ENCODE results near the gene PPP1R3D. TPM values are rescaled to one million over a fixed set of nuclear protein-coding genes. Genes with fewer than 3 reads are reported as not detected.

PPP1R3D gene
- total RNA-seq, 1 experiment from 2014 or later: 2.4 TPM

- H3K4me3 Mint-ChIP-seq (ENCODE audit: unreplicated experiment): peak overlapping the region; percentile 14
- POLR2A ChIA-PET: no interaction called here
- peaks cover 12% of the 10 kb centered on the region for H3K27me3 Mint-ChIP-seq (ENCODE audit: insufficient read depth, unreplicated experiment)
- no peak for TF ChIP-seq CTCF (IDR thresholded peaks at IDR 0.05; ENCODE audit: unreplicated experiment)
- no peak for DNase-seq (ENCODE audit: unreplicated experiment)
- H3K27ac Mint-ChIP-seq (ENCODE audit: low read depth, unreplicated experiment): no peak overlapping the region
- H3K36me3 Mint-ChIP-seq (ENCODE audit: insufficient read depth, unreplicated experiment): no peaks in the 10 kb centered on the region
- intact Hi-C loops (cut with micrococcal nuclease): no loop called here
- no TSS peak for BruUV-seq (replicated peaks)
- CTCF ChIA-PET: interaction anchor here (0.5 to 2.2 kb wide), 2 partner anchors 39 to 91 kb away, joined by 3 to 14 read pairs; no protein-coding TSS in a partner anchor
- H3K4me1 Mint-ChIP-seq (ENCODE audit: insufficient read depth, unreplicated experiment): peaks cover 5% of the 10 kb centered on the region
- H3K9me3 Mint-ChIP-seq (ENCODE audit: unreplicated experiment): no peaks in the 10 kb centered on the region
Measured at GRCh38 chr20:59932616-59933295, 7.3 kb downstream of the PPP1R3D start.

- no peak for DNase-seq (ENCODE audit: unreplicated experiment)
- BruUV-seq (replicated peaks): no TSS peak
- POLR2A ChIA-PET: interaction anchor here (1.5 kb wide), 1 partner anchor 9 kb away, joined by 13 read pairs; the partner anchor contains the start of genes FAM217B and PPP1R3D
- H3K4me1 Mint-ChIP-seq (ENCODE audit: insufficient read depth, unreplicated experiment): no peaks in the 10 kb centered on the region
- CTCF ChIA-PET: interaction anchor here (0.5 to 1.1 kb wide), 2 partner anchors 8 to 92 kb away, joined by 3 to 4 read pairs; partner anchors contain the start of genes FAM217B and PPP1R3D
- peak overlapping the region; percentile 14 for H3K4me3 Mint-ChIP-seq (ENCODE audit: unreplicated experiment)
- no peak overlapping the region for H3K27ac Mint-ChIP-seq (ENCODE audit: low read depth, unreplicated experiment)
- no peak for TF ChIP-seq CTCF (IDR thresholded peaks at IDR 0.05; ENCODE audit: unreplicated experiment)
- intact Hi-C loops (cut with micrococcal nuclease): no loop called here
- H3K27me3 Mint-ChIP-seq (ENCODE audit: insufficient read depth, unreplicated experiment): peaks cover 12% of the 10 kb centered on the region
- H3K36me3 Mint-ChIP-seq (ENCODE audit: insufficient read depth, unreplicated experiment): no peaks in the 10 kb centered on the region
- H3K9me3 Mint-ChIP-seq (ENCODE audit: unreplicated experiment): no peaks in the 10 kb centered on the region
Measured at GRCh38 chr20:59931511-59932312, 8.4 kb downstream of the PPP1R3D start.

- Mint-ChIP-seq H3K27me3 (ENCODE audit: insufficient read depth, unreplicated experiment) (peaks cover 12% of the 10 kb centered on the region), H3K27ac (ENCODE audit: low read depth, unreplicated experiment) (no peak overlapping the region), H3K36me3 (ENCODE audit: insufficient read depth, unreplicated experiment) (no peaks in the 10 kb centered on the region), H3K4me3 (ENCODE audit: unreplicated experiment) (no peak overlapping the region), H3K9me3 (ENCODE audit: unreplicated experiment) (no peaks in the 10 kb centered on the region), H3K4me1 (ENCODE audit: insufficient read depth, unreplicated experiment) (no peaks in the 10 kb centered on the region)
- no TSS peak for BruUV-seq (replicated peaks)
- peak; percentile 16 for DNase-seq (ENCODE audit: unreplicated experiment)
- ChIA-PET CTCF (interaction anchor here (0.6 to 2.3 kb wide), 4 partner anchors 9 to 143 kb away, joined by 3 to 7 read pairs (median 4); no protein-coding TSS in a partner anchor), POLR2A (interaction anchor here (0.6 to 2.8 kb wide), 2 partner anchors 15 to 46 kb away, joined by 4 to 17 read pairs; partner anchors contain the start of genes FAM217B and PPP1R3D)
- intact Hi-C loops (cut with micrococcal nuclease): no loop called here
- TF ChIP-seq CTCF (IDR thresholded peaks at IDR 0.05; ENCODE audit: unreplicated experiment): no peak
Measured at GRCh38 chr20:59925899-59926298, 14.2 kb downstream of the PPP1R3D start.

GRCh38 chr20:59925359-59925758 is 14.7 kb downstream of the PPP1R3D start:
- ChIA-PET POLR2A (interaction anchor here (2.8 kb wide), 1 partner anchor 15 kb away, joined by 17 read pairs; the partner anchor contains the start of genes FAM217B and PPP1R3D), CTCF (interaction anchor here (0.7 to 3.3 kb wide), 3 partner anchors 9 to 143 kb away, joined by 3 to 12 read pairs (median 7); no protein-coding TSS in a partner anchor)
- BruUV-seq (replicated peaks): no TSS peak
- TF ChIP-seq CTCF (IDR thresholded peaks at IDR 0.05; ENCODE audit: unreplicated experiment): no peak
- Mint-ChIP-seq H3K27me3 (ENCODE audit: insufficient read depth, unreplicated experiment) (peaks cover 12% of the 10 kb centered on the region), H3K4me1 (ENCODE audit: insufficient read depth, unreplicated experiment) (no peaks in the 10 kb centered on the region), H3K36me3 (ENCODE audit: insufficient read depth, unreplicated experiment) (no peaks in the 10 kb centered on the region), H3K27ac (ENCODE audit: low read depth, unreplicated experiment) (no peak overlapping the region), H3K4me3 (ENCODE audit: unreplicated experiment) (no peak overlapping the region), H3K9me3 (ENCODE audit: unreplicated experiment) (no peaks in the 10 kb centered on the region)
- intact Hi-C loops (cut with micrococcal nuclease): no loop called here
- DNase-seq (ENCODE audit: unreplicated experiment): no peak

Data from MCF 10A (cell line).